HepG2 (cell line): ENCODE measurements around the gene PADI4.

ENCODE experiments used
- AHR ChIP-seq: IDR thresholded peaks from 2 replicates; pipeline ENCODE4 v1.6.1; 2018; ENCODE audit warnings: missing genetic modification reagents, missing compliant biosample characterization
- ARID3A ChIP-seq: IDR thresholded peaks from 2 replicates; pipeline ENCODE4 v1.6.1; 2012; ENCODE audit warnings: low read depth, low read length, improper control_type of control experiment
- EZH2 ChIP-seq: conservative IDR thresholded peaks from 2 replicates; pipeline ENCODE4 v1.6.1; 2012; ENCODE audit warnings: mild to moderate bottlenecking, low read depth, low read length, moderate library complexity
- FOXP4 ChIP-seq: sonication (generic); formaldehyde crosslinking; IDR thresholded peaks from 2 replicates; pipeline ENCODE4 v1.4.0; 2020; ENCODE audit warnings: missing genetic modification reagents
- NFYB ChIP-seq: sonication (generic); formaldehyde crosslinking; IDR thresholded peaks from 2 replicates; pipeline ENCODE4 v1.4.0; 2020; ENCODE audit warnings: missing genetic modification reagents
- PAX8 ChIP-seq: sonication (generic); formaldehyde crosslinking; IDR thresholded peaks from 2 replicates; pipeline ENCODE4 v1.8.0; 2022; ENCODE audit warnings: mild to moderate bottlenecking, missing genetic modification reagents, borderline replicate concordance
- POLR2A ChIP-seq, 2 experiments: IDR thresholded peaks; 2 replicates each; pipeline ENCODE4 v1.6.1; 2011; ENCODE audit warnings: low read depth in 2 of 2, low read length in 2 of 2, mild to moderate bottlenecking in 1 of 2, moderate library complexity in 1 of 2; ENCODE audit not compliant: insufficient read depth in 1 of 2
- SMARCC2 ChIP-seq: fragments of 450-650 bp; IDR thresholded peaks from 2 replicates; pipeline ENCODE4 v1.6.1; 2017; ENCODE audit warnings: antibody characterized with exemption, mild to moderate bottlenecking
- TFE3 ChIP-seq: IDR thresholded peaks from 2 replicates; pipeline ENCODE4 v1.6.1; 2016
- U2AF2 ChIP-seq: fragments of 200-400 bp; formaldehyde crosslinking; IDR thresholded peaks from 2 replicates; pipeline ENCODE4 v1.6.1; 2017; ENCODE audit warnings: low read depth, mild to moderate bottlenecking, low read length
- ZNF124 ChIP-seq: sonication (generic); formaldehyde crosslinking; IDR thresholded peaks from 2 replicates; pipeline ENCODE4 v1.4.0; 2020; ENCODE audit warnings: missing genetic modification reagents
- TF ChIP-seq, protein P1 (sequence below): sonication (generic); formaldehyde crosslinking; IDR thresholded peaks from 2 replicates; pipeline ENCODE4 v1.5.0; 2020; ENCODE audit warnings: mild to moderate bottlenecking, missing genetic modification reagents, moderate library complexity
- TF ChIP-seq, protein P2 (sequence below): sonication (generic); formaldehyde crosslinking; IDR thresholded peaks from 2 replicates; pipeline ENCODE4 v1.8.1; 2023; ENCODE audit warnings: mild to moderate bottlenecking, missing genetic modification reagents, borderline replicate concordance

GRCh38 chr1:17404034-17404684 is 96.2 kb downstream of the PADI4 start:
- no peak for TF ChIP-seq SMARCC2
- no peak for TF ChIP-seq NFYB (CRISPR knock-in tag)
- no peak for TF ChIP-seq U2AF2
- TF ChIP-seq ARID3A = no peak
- TF ChIP-seq, protein P1, sequence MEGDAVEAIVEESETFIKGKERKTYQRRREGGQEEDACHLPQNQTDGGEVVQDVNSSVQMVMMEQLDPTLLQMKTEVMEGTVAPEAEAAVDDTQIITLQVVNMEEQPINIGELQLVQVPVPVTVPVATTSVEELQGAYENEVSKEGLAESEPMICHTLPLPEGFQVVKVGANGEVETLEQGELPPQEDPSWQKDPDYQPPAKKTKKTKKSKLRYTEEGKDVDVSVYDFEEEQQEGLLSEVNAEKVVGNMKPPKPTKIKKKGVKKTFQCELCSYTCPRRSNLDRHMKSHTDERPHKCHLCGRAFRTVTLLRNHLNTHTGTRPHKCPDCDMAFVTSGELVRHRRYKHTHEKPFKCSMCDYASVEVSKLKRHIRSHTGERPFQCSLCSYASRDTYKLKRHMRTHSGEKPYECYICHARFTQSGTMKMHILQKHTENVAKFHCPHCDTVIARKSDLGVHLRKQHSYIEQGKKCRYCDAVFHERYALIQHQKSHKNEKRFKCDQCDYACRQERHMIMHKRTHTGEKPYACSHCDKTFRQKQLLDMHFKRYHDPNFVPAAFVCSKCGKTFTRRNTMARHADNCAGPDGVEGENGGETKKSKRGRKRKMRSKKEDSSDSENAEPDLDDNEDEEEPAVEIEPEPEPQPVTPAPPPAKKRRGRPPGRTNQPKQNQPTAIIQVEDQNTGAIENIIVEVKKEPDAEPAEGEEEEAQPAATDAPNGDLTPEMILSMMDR (CRISPR knock-in tag) = no peak
- no peak for TF ChIP-seq ZNF124 (CRISPR knock-in tag)
- no peak for TF ChIP-seq EZH2
- TF ChIP-seq TFE3 (CRISPR knock-in tag) = no peak
- TF ChIP-seq AHR (CRISPR knock-in tag) = no peak
- no peak for TF ChIP-seq PAX8 (CRISPR knock-in tag)
- TF ChIP-seq FOXP4 (CRISPR knock-in tag) = no peak
- TF ChIP-seq, protein P2, sequence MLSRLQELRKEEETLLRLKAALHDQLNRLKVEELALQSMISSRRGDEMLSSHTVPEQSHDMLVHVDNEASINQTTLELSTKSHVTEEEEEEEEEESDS (CRISPR knock-in tag) = no peak
- no peak for TF ChIP-seq POLR2A (IDR thresholded peaks at IDR 0.05; ENCODE audit: insufficient read depth in 1 of 2, low read depth in 2 of 2, low read length in 2 of 2)
